H1 (cell line): ENCODE data around the gene MRS2. TPM values are rescaled to one million over a fixed set of nuclear protein-coding genes. Genes with fewer than 3 reads are reported as not detected.

ENCODE experiments used
- CTCF ChIA-PET: fragments of 300-600 bp; sonication (Branson Sonifier 250); formaldehyde crosslinking; loops from one replicate; lab custom pipeline; 2021; ENCODE audit not compliant: partially characterized antibody; lab: Charles Lee
- POLR2A ChIA-PET: fragments of 300-600 bp; sonication (Branson Sonifier 250); formaldehyde crosslinking; loops from one replicate; lab custom pipeline; 2021; ENCODE audit warnings: inconsistent platforms; ENCODE audit not compliant: partially characterized antibody; lab: Charles Lee
- DNase-seq, 2 experiments: peaks; one replicate each; pipeline versions ENCODE4 v3.0.0 to v3.0.0-alpha.2; 2010 to 2022; ENCODE audit warnings: low spot score in 2 of 2, low read depth in 1 of 2, mixed read lengths in 1 of 2
- FAIRE-seq: peaks from 2 replicates; lab custom pipeline; 2011; peaks lifted over from hg19 to GRCh38; lab: Jason Lieb, UNC
- H2AFZ ChIP-seq: 2 replicates; pipeline ENCODE4 v1.8.1; 2012; ENCODE audit warnings: low read length, inconsistent platforms
- H2AK5ac ChIP-seq: 2 replicates; pipeline ENCODE4 v1.6.1; 2013; ENCODE audit warnings: low read depth, low read length
- H2BK120ac ChIP-seq: replicated peaks from 2 replicates; pipeline ENCODE3; 2013; ENCODE audit warnings: low read depth, low read length, inconsistent platforms
- H2BK12ac ChIP-seq: 2 replicates; pipeline ENCODE4 v1.6.1; 2013; ENCODE audit warnings: low read depth, low read length
- H2BK15ac ChIP-seq: 2 replicates; pipeline ENCODE4 v1.6.1; 2013; ENCODE audit warnings: low read length
- H2BK20ac ChIP-seq: 2 replicates; pipeline ENCODE4 v1.6.1; 2013; ENCODE audit warnings: low read length
- H2BK5ac ChIP-seq: 2 replicates; pipeline ENCODE4 v1.6.1; 2013; ENCODE audit warnings: low read depth, low read length
- H3K14ac ChIP-seq: 2 replicates; pipeline ENCODE4 v1.6.1; 2013; ENCODE audit warnings: inconsistent platforms; ENCODE audit not compliant: insufficient read length
- H3K18ac ChIP-seq: 2 replicates; pipeline ENCODE4 v1.6.1; 2013; ENCODE audit warnings: low read length; ENCODE audit errors: extremely low read depth
- H3K23ac ChIP-seq: 2 replicates; pipeline ENCODE4 v1.6.1; 2013; ENCODE audit warnings: inconsistent platforms; ENCODE audit not compliant: insufficient read length
- H3K23me2 ChIP-seq: 2 replicates; pipeline ENCODE4 v1.6.1; 2013; ENCODE audit warnings: low read depth, low read length
- H3K27ac ChIP-seq: 2 replicates; pipeline ENCODE4 v1.6.1; 2011; ENCODE audit warnings: low read depth, low read length, inconsistent platforms
- H3K27me3 ChIP-seq, 4 experiments: replicated peaks in 1 of 4; 1 replicate in 1 of 4; 2 replicates in 3 of 4; pipeline versions ENCODE4 v1.6.1 to v1.8.1; 2011 to 2013; ENCODE audit warnings: low read length in 3 of 4, mild to moderate bottlenecking in 3 of 4, inconsistent platforms in 2 of 4, mixed read lengths in 2 of 4, moderate library complexity in 1 of 4; ENCODE audit not compliant: control insufficient read depth in 3 of 4, insufficient read depth in 3 of 4; ENCODE audit errors: extremely low read depth in 1 of 4
- H3K36me3 ChIP-seq, 4 experiments: 2 replicates each; pipeline versions ENCODE4 v1.6.1 to v1.8.1; 2011 to 2013; ENCODE audit warnings: mild to moderate bottlenecking in 4 of 4, low read length in 3 of 4, moderate library complexity in 2 of 4, control low read depth in 1 of 4, inconsistent platforms in 1 of 4; ENCODE audit not compliant: insufficient read depth in 4 of 4, control insufficient read depth in 2 of 4
- H3K4ac ChIP-seq: replicated peaks from 2 replicates; pipeline ENCODE3; 2013; ENCODE audit warnings: low read length, low read depth, mixed read lengths, inconsistent platforms; ENCODE audit not compliant: insufficient read length
- H3K4me1 ChIP-seq, 4 experiments: replicated peaks in 1 of 4; 1 replicate in 1 of 4; 2 replicates in 3 of 4; pipeline versions ENCODE4 v1.6.1 to v1.8.1; 2011 to 2013; ENCODE audit warnings: low read length in 3 of 4, inconsistent platforms in 2 of 4, mixed read lengths in 1 of 4; ENCODE audit not compliant: insufficient read depth in 4 of 4, control insufficient read depth in 3 of 4
- H3K4me2 ChIP-seq, 2 experiments: 2 replicates each; pipeline versions ENCODE4 v1.6.1 to v1.8.1; 2011 to 2013; ENCODE audit warnings: low read depth in 2 of 2, low read length in 2 of 2, control low read depth in 1 of 2, inconsistent platforms in 1 of 2, mild to moderate bottlenecking in 1 of 2; ENCODE audit not compliant: insufficient read depth in 1 of 2
- H3K4me3 ChIP-seq, 4 experiments: fragments of 200-600, 300-600 bp in 1 of 4; sonication (generic), shearing (Covaris generic), sonication (Bioruptor Twin) in 1 of 4; 2 replicates each; pipeline versions ENCODE4 v1.5.1 to v1.8.1; 2011 to 2016; ENCODE audit warnings: low read length in 4 of 4, low read depth in 3 of 4, control low read depth in 2 of 4, inconsistent platforms in 2 of 4, mild to moderate bottlenecking in 2 of 4, mixed read lengths in 1 of 4, moderate library complexity in 1 of 4; ENCODE audit not compliant: insufficient read depth in 2 of 4; ENCODE audit errors: extremely low read depth in 1 of 4
- H3K56ac ChIP-seq: replicated peaks from 2 replicates; pipeline ENCODE3; 2013; ENCODE audit warnings: low read depth, mild to moderate bottlenecking, mixed read lengths, low read length, inconsistent platforms; ENCODE audit not compliant: insufficient read length
- H3K79me1 ChIP-seq: 2 replicates; pipeline ENCODE4 v1.6.1; 2013; ENCODE audit warnings: low read depth, low read length, control low read depth
- H3K79me2 ChIP-seq, 2 experiments: 2 replicates each; pipeline versions ENCODE4 v1.6.1 to v1.8.1; 2012 to 2013; ENCODE audit warnings: low read length in 2 of 2, mild to moderate bottlenecking in 2 of 2, inconsistent platforms in 1 of 2; ENCODE audit not compliant: insufficient read depth in 2 of 2, control insufficient read depth in 1 of 2
- H3K9ac ChIP-seq, 4 experiments: replicated peaks in 1 of 4; 1 replicate in 1 of 4; 2 replicates in 3 of 4; pipeline versions ENCODE4 v1.6.1 to v1.8.1; 2011 to 2013; ENCODE audit warnings: low read depth in 3 of 4, low read length in 3 of 4, control low read depth in 2 of 4, mild to moderate bottlenecking in 2 of 4, moderate library complexity in 2 of 4, inconsistent platforms in 1 of 4; ENCODE audit errors: extremely low read depth in 1 of 4
- H3K9me3 ChIP-seq, 2 experiments: 2 replicates each; pipeline versions ENCODE4 v1.6.1 to v1.8.1; 2012 to 2013; ENCODE audit warnings: mild to moderate bottlenecking in 2 of 2, moderate library complexity in 2 of 2, control low read depth in 1 of 2, inconsistent platforms in 1 of 2, low read depth in 1 of 2, low read length in 1 of 2, mixed read lengths in 1 of 2; ENCODE audit not compliant: insufficient read depth in 2 of 2
- H4K20me1 ChIP-seq, 2 experiments: replicated peaks in 1 of 2; 2 replicates each; pipeline versions ENCODE3 to v1.8.1; 2011 to 2013; ENCODE audit warnings: inconsistent platforms in 2 of 2, low read length in 2 of 2, mild to moderate bottlenecking in 1 of 2; ENCODE audit not compliant: insufficient read depth in 2 of 2, control insufficient read depth in 1 of 2
- H4K5ac ChIP-seq: 2 replicates; pipeline ENCODE4 v1.6.1; 2013; ENCODE audit warnings: low read length, low read depth, mixed read lengths, inconsistent platforms; ENCODE audit not compliant: insufficient read length
- H4K8ac ChIP-seq: 2 replicates; pipeline ENCODE4 v1.8.0; 2013; ENCODE audit warnings: mild to moderate bottlenecking, moderate library complexity, low read length, inconsistent platforms; ENCODE audit not compliant: insufficient read depth; ENCODE audit errors: extremely low read depth
- H4K91ac ChIP-seq: replicated peaks from 2 replicates; pipeline ENCODE3; 2013; ENCODE audit warnings: low read length, mixed read lengths, inconsistent platforms; ENCODE audit not compliant: insufficient read length
- CEBPB ChIP-seq: IDR thresholded peaks from 2 replicates; pipeline ENCODE4 v1.6.1; 2012; ENCODE audit warnings: low read depth, low read length
- CTBP2 ChIP-seq: IDR thresholded peaks from 2 replicates; pipeline ENCODE4 v1.7.0; 2011; ENCODE audit warnings: borderline replicate concordance, mild to moderate bottlenecking, moderate library complexity, mixed read lengths, low read length; ENCODE audit not compliant: insufficient read depth, insufficient read length
- NRF1 ChIP-seq: IDR thresholded peaks from 2 replicates; pipeline ENCODE4 v1.6.1; 2011; ENCODE audit warnings: mild to moderate bottlenecking, low read depth, low read length, improper control_type of control experiment
- RNF2 ChIP-seq: fragments of 200-900, 300-1000 bp; sonication (generic); IDR thresholded peaks from 2 replicates; pipeline ENCODE4 v1.7.1; 2016; ENCODE audit warnings: borderline replicate concordance, low read depth, mild to moderate bottlenecking, antibody characterized with exemption, low read length; ENCODE audit not compliant: poor library complexity, severe bottlenecking; ENCODE audit errors: missing control alignments
- WGBS, 2 experiments: shearing (Covaris generic) in 1 of 2; methylation state at CpG; one replicate each; pipeline versions ENCODE4 v1.1.6 to v1.1.7; 2013 to 2015; ENCODE audit warnings: low lambda C conversion rate in 2 of 2, mixed read lengths in 2 of 2, inconsistent platforms in 1 of 2, low coverage in 1 of 2, missing lambda C conversion rate in 1 of 2; ENCODE audit not compliant: insufficient replicate concordance in 2 of 2, insufficient coverage in 1 of 2, insufficient read length in 1 of 2; ENCODE audit errors: extremely low coverage in 1 of 2, missing lambda C conversion rate in 1 of 2; 5-methylcytosine and 5-hydroxymethylcytosine counted together
- polyA plus RNA-seq, 7 experiments: library from polyadenylated mRNA; depleted of rRNA in 3 of 7; stranded (reverse) in 5 of 7; unstranded in 2 of 7; fragments of >200 nt in 5 of 7; fragments of 200-250 nt in 2 of 7; gene quantifications; 1 replicate in 5 of 7; 2 replicates in 1 of 7; 4 replicates in 1 of 7; pipeline versions ENCODE4 v1.2.1 to v1.2.3, GENCODE V29; 2011 to 2013; ENCODE audit warnings: missing spikeins in 2 of 7, mixed read lengths in 2 of 7
- total RNA-seq: library from RNA; stranded (reverse); fragmentation: NEBNext Ultra II Directional; extraction: Animal tissue kit (Norgen Biotek cat#: 25700); gene quantifications from 2 replicates; pipeline ENCODE4 v1.2.1, GENCODE V29; 2021

MRS2 gene
- total and polyA plus RNA-seq, 2 of the 8 experiments (the other 6 are each of a cell fraction or from before 2014, with no cell fraction given), result 51.2 to 67.5 TPM

GRCh38 chr6:24385536-24386269 lies 17.0 kb upstream of the MRS2 start:
- Histone ChIP-seq H3K27ac (no peak overlapping the region), H2BK15ac (no peak overlapping the region), H3K36me3 (no peaks in the 10 kb centered on the region), H3K9ac (no peak overlapping the region), H2BK5ac (no peak overlapping the region), H3K9me3 (no peaks in the 10 kb centered on the region), H3K18ac (no peak overlapping the region), H4K20me1 (no peaks in the 10 kb centered on the region), H4K91ac (no peak overlapping the region), H3K4ac (no peak overlapping the region), H3K23me2 (no peaks in the 10 kb centered on the region), H3K79me1 (no peaks in the 10 kb centered on the region), H3K14ac (no peak overlapping the region), H3K4me2 (no peak overlapping the region), H2BK120ac (no peak overlapping the region), H3K4me3 (no peak overlapping the region), H2AK5ac (no peak overlapping the region), H3K79me2 (no peaks in the 10 kb centered on the region), H2BK20ac (no peak overlapping the region), H4K5ac (no peak overlapping the region), H3K56ac (no peak overlapping the region), H3K4me1 (no peaks in the 10 kb centered on the region), H2AFZ (no peak overlapping the region), H2BK12ac (no peak overlapping the region), H3K23ac (no peak overlapping the region), H4K8ac (no peak overlapping the region), H3K27me3 (no peaks in the 10 kb centered on the region)
- 90% methylated on average over 8 of the region's 8 CpGs; no CpG with 5 or more reads in 1 of the 2 experiments for WGBS, 2 experiments
- DNase-seq, result no peak
- ChIA-PET CTCF (interaction anchor here (5.6 kb wide), 1 partner anchor 103 kb away, joined by 61 read pairs; no protein-coding TSS in a partner anchor), POLR2A (interaction anchor here (0.8 kb wide), 1 partner anchor 10 kb away, joined by 3 read pairs; no protein-coding TSS in a partner anchor)
- no peak for FAIRE-seq
- no peak for TF ChIP-seq CEBPB
- no peak for TF ChIP-seq NRF1
- no peak for TF ChIP-seq RNF2
- no peak for TF ChIP-seq CTBP2
